GM19463 (cell line): ENCODE data around the gene SLFN12L.
"Not testable (repeated sequence)": the region's sequence is repeated elsewhere in the genome, so short reads cannot be mapped to it uniquely, and the experiment has no call there.

Experiments
- ATAC-seq: cut with Tn5 transposase; IDR thresholded peaks from one replicate; pipeline ENCODE4 v1.9.1; 2021; ENCODE audit warnings: mild to moderate bottlenecking, moderate library complexity; ENCODE audit not compliant: unreplicated experiment

SLFN12L gene

DNA sequence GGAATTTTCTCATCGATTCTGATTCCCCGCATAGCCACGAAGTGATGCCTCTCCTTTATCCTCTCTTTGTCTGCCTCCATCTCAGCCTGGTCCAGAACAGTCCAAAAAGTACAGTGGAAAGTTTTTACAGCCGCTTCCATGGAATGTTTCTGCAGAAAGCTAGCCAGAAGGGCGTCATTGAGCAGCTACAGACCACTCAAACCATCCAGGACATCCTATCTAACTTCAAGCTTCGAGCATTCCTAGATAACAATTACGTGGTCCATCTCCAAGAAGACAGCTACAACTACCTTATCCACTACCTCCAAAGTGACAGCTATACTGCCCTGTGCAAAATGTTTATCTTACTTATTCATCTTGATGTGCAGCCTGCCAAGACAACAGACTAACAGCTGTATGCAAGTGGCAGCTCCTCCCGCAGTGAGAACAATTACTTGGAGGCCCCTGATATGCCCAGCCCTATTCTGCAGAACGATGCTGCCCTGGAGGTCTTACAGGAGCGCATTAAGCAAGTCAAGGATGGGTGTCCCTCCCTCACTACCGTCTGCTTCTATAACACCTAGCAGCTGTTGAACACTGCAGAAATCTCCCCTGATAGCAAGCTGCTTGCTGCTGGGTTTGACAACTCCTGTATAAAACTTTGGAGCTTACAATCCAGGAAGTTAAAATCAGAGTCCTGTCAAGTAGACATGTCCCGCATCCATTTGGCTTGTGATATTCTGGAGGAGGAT lies 38.9 kb downstream of the SLFN12L start:
- no peak for ATAC-seq

DNA sequence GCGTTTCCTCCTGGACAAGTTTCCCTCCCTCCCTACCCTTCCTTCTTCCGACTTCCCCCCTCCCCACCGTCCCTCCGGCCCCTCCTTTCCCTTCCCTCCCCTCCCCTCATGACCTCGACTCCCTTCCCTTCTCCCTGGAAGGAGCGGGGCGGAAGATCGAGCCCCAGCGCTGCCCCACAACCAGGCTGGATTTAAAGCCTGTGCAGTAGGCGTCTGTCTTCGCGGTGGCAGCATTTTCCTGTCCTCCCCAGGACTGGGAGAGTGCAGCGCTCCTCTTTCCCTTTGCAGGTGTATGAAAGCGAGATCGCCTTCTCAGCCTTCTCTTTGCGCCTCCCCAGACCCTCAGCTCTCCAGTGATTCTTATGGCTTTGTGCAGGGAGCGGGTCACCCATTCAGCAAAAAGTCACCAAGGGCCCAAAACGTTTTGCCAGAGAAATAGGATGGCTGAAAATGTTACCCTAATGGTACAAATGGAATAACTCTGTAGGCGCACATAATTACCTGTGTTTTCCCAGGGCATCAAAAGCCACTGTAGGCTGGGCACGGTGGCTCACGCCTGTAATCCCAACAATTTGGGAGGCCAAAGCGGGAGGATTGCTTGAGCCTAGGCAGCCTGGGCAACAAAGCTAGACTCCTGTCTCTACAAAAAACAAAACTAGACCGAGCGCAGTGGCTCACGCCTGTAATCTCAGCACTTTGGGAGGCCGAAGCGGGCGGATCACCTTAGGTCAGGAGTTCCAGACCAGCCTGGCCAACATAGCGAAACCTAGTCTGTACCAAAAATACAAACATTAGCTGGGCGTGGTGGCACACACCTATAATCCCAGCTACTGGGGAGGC lies 40.8 kb downstream of the SLFN12L start:
- no peak for ATAC-seq

DNA sequence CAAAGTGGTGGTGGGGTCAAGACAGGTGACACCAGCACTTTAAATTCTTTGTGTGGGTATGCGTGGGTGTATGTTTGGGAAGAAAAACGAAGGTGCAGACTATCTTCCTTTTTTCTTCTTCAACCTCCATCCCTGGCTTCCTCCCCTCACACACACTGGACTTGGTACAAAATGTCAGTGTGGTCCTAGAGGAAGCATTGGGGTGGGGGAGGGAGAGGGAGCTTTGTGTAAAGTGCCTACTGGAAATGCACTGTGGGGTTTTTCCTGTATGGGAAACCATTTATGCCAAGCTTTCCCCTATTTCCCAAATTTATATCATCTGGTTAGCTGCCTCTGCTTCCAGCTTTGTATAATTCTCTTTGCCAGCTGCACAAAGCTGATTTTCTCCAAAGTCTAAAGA lies 44.4 kb downstream of the SLFN12L start:
- no peak for ATAC-seq

DNA sequence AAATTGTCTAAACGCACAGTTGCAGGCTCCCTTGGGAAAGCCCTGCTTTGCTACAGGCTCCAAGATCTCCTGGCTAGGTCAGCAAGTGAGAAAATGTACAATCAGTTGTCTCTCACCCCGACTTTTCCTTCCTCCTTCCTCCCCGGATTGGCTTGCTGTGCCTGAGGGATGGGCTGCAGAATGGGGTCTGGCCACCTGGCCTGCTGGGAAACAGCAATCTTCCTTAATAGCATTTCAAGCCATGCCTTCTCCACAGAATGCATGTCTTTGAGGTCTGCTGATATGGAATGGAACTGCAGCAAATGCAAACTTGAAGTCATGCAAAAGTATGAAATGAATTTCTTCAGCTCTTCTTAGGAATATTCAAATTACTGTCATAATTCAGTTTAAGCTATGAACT lies 46.1 kb downstream of the SLFN12L start:
- ATAC-seq: no peak

GRCh38 chr17:35489944-35490343 lies 47.5 kb downstream of the SLFN12L start:
- no peak for ATAC-seq

GRCh38 chr17:35488991-35489390 lies 48.5 kb downstream of the SLFN12L start:
- no peak for ATAC-seq

DNA sequence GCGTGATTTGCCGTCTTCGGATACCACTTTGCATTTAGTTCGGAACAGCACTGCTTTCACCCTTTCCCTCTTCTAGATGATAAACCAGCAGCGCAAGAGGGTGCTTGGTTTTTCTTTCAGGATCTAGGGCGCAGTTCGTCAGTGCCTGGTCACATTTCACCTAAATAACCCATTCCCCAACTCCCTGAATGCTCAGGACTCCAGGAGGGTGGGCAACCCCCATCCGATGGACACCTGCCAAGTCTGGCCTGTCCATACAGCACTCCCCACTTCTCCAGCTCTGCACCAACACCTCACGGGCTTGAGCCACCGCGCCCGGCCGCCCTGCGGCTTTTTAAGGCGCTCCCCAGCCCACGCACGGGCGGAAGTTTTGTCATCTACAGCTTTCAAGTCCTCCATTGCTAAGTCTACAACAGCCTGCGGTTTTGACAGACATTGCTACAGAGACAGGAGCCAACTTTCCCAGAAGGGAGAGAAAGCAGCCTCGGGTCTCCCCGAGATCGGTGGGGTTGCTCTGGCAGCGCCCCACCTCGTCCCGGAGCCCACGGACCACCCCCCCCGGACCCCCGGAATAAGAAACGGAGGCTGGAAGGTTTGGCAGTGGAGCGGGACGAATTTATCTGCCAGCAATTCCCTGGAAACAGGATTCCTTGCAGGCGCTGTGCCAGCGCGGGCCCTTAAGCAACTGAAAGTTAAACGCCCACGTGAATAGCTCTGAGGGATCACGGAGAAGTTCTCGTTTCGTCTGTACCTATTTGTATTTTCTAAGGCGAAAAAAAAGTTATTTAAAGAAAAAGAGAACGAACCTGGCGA lies 50.4 kb downstream of the SLFN12L start:
- ATAC-seq: peak; percentile 64

DNA sequence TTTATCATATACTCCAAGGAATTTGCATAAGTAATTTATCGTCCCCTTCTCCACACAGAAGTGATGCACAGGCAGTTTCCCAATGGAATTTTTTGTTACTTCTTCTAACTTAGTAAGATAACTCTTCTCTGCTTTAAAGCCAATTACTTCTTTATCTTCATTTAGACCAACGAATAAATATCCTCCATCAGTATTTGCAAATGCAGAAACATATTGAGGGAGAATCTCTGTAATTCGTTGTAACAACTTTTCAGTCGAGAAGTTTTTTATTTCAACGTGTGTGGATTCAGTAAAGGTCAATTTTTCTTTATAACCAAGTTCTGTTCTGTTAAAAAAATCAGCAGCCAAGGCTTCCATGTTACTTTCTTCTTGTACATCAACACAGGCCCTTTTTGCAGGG lies 58.2 kb downstream of the SLFN12L start:
- no peak for ATAC-seq

GRCh38 chr17:35477248-35477647 lies 60.2 kb downstream of the SLFN12L start:
- ATAC-seq: no peak

DNA sequence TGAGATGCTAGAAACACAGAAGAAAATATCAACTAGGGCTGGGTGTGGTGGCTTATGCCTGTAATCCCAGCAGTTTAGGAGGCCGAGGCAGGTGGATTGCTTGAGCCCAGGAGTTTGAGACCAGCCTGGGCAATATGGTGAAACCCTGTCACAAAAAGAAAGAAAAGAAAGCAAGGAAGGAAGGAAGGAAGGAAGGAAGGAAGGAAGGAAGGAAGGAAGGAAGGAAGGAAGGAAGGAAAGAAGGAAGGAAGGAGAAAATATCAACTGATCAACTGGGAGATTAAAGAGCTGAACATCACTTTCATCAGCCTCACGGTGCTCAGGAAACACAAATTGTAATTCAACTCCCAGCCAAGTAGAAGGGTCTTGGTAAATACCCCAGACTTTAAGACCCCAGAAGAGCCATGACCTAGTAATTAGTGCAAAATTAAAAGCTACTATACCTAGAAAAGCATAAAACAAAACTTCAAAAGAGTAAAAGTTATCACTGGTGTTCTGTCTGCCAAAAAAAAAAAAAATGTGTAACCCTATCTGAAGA lies 61.1 kb downstream of the SLFN12L start:
- no peak for ATAC-seq

DNA sequence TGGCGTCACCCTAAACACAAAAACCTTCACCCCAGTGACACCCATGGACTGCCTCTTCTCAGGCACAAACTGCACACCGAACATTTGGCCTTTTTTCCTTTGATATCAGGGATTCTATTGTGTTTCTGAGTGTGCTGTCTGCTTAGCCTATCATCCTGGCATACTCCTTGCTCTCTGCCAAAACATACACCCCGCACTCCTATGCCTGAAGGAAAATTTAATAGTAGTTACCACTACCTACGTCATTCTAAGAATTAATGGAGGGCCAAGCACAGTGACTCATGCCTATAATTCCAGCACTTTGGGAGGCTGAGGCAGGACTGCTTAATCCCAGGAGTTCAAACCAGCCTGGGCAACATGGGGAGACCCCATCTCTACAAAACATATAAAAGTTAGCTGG lies 69.0 kb downstream of the SLFN12L start:
- no peak for ATAC-seq

GRCh38 chr17:35467824-35468223 lies 69.7 kb downstream of the SLFN12L start:
- no peak for ATAC-seq

DNA sequence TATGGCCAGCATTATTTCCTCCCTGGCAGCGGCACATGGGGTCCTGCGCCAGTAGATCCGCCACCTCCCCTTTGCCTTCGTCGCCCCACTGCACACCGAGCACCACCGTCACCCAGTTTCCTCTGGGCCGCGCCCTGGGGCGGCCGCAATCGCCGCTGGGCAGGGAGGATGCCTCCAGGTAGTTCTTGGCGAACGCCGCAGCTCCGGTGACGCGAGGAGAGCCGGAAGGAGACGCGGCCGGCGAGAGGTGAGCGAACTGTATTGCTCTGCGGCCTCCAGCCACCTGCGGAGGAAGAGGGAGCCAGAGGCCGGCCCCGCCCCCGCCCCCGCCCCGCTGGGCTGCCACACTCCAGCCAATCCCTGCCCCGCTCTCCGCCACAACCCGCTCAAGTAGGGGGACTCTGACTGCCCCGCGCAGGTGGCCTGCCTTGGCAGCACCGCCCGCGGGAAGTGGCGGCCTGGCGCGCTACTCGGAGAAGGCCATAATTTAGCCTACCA lies 77.1 kb downstream of the SLFN12L start:
- ATAC-seq: peak; percentile 83

DNA sequence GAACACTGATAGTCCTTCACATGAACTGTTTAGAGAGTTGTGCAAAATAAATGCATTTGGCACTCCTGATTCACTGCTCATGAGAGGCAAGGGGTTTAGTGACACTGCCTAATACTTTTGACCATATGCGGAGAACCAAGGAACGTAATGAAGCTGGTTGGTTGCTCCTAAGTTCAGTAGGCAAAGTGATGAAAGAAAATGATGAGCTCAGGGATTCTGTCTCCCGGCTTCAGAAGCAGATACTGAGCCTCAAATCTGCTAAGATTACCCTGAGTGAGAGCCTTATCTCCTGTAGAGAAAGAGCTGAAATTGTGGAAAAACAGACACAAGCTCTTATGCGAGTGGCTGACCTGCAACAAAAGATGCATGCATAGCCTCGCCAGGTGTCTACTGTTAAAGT lies 83.4 kb downstream of the SLFN12L start:
- ATAC-seq: not testable (repeated sequence)

DNA sequence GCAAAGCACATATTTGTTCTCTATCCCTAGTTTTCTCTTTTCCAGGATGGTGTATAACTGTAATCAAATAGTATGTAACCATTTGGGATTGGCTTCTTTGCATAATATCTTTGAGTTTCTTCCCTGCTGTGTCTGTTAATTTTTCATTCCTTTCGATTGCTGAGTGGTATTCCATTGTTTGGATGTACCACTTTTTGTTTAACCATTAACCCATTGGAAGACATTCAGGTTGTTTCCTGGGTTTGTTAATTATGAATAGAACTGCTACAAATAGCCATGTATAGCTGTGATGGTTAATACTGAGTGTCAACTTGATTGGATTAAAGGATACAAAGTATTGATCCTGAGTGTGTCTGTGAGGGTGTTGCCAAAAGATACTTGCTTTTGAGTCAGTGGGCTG lies 84.3 kb downstream of the SLFN12L start:
- ATAC-seq: no peak

DNA sequence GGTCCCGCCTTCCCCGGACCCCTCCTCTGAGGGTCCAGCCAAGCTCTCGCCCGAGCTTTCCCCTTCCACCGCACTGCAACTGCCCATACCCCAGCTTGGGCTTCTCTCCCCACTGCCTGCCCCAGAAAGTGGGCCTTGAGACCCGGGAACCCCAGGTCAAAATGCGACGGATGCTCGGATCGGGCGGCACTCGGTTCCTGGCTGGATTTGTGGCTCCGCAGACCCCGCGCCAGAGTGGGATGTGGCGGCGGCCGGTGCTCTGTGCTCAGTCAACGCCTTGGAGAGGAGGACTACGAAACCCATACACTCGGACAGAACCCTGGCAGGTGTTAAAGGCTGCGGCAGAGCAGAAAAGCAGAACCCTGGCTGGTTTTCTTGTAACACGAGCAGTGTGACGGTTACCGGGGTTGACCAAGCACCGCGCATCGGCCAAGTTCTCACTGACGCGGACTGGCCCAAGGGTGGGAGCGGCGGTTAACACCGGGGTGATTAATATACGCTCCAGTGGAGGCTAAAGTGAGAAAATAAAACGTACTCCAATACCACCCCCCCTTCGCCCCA lies 88.0 kb downstream of the SLFN12L start:
- ATAC-seq: no peak

DNA sequence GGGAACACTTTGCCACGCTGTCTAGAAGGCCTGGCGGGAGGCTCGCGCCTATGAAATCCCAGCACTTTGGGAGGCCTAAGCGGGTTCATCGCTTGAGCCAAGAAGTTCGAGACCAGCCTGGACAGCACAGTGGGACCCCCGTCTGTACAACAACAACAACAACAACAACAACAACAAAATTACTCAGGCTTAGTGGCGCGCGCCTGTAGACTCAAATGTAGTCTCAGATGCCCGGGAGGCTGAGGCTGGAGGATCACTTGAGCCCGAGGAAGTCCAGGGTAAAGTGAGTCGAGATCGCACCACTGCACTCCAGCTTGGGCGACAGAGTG lies 88.6 kb downstream of the SLFN12L start:
- ATAC-seq: no peak

GRCh38 chr17:35448214-35448898 lies 89.1 kb downstream of the SLFN12L start, which contains the start of gene SLFN13:
Gene SLFN13 (minus strand): TSS chr17:35448766. CDS start chr17:35445680, 3,086 bp downstream.
- ATAC-seq: peak; percentile 75

- ATAC-seq: no peak
Observed at GRCh38 chr17:35447499-35447898, 90.0 kb downstream of the SLFN12L start.

DNA sequence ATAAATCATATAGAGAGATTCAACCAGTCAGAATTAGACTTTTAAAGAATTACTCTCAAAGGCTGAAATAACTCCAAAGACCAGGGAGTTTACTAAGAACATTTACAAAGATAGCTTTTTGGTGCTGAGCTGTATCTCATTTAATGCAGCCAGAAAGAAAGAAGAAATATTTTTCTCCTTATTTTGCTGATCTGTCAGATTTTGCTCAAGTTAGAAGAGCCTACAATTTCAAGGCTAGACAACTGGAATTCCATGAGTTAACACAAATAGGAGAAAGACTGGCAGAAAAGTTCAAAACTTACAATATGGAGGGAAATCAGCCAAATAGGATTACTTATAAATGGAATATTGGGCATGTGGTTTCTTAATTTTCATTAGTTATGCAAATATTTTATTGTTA lies 99.0 kb downstream of the SLFN12L start:
- ATAC-seq: no peak
